Measurements from ENCODE around the gene VAMP3.

VAMP3 gene

DNA sequence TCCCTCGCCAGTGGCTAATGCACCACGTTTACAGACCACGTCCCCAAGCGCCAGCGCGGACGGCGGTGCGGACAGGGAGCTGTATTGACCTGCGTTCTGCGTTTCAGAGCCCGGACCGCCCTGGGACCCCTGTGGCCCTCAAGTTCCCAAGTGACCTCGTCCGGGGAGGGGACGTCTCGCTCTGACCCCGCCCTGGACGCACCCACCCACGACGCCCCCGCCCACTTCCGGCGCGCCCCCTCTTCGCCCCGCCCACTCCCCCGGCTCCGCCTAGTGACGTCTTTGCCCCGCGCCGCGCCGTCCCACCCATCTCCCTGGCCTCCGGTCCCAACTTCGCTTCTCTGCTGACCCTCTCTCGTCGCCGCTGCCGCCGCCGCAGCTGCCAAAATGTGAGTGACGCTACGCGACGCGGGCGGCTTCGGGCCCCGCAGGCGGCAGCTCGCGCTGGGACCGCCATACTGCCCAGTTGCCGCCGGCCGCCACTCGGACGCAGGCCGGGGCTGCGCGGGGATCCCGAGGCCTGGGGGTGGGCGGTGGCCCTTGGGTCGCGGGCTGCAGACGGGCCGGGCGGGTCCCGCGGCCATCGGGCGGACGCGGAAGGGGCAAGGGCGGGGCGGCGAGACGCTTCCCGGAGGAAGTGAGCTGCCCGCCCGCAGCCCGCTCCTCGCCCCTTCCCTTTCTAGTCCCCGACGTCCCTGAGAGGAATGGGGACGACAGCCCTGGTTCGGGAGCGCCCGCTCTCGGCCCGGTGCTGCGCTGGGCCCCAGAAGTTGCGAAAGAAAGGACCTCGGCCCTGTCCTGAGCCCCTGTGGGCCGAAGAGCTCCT, at the start of gene VAMP3:
Gene VAMP3, plus strand, starts transcription at position 300 of the 826 bp plus-strand sequence. Its CDS starts 88 bp downstream, at position 388.
- DNase-seq: peak; percentile 82

GRCh38 chr1:7721940-7722669, 49.0 kb upstream of the VAMP3 start:
- no peak for DNase-seq

- no peak for DNase-seq
Measured at GRCh38 chr1:7722670-7723012, 48.5 kb upstream of the VAMP3 start.

DNA sequence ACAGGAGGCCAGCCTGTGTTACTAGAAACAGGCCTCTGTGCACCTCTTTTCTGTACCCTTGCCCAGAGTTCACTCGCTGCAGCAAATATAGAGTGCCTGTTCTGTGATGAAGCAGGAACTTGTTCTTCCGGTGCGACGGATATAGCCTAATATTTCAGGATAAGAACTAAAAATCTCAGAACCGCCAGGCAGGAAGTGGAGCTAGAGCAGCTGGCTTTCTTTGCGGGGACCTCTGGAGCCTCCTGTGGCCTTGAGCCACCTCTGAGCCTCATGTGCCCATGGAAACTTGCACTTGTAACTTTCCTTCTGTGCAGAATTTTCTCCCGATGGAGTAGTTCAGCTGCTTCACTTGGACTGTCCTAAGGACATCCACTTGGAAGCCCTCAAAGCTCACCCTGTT, 44.5 kb upstream of the VAMP3 start:
- no peak for DNase-seq

DNA sequence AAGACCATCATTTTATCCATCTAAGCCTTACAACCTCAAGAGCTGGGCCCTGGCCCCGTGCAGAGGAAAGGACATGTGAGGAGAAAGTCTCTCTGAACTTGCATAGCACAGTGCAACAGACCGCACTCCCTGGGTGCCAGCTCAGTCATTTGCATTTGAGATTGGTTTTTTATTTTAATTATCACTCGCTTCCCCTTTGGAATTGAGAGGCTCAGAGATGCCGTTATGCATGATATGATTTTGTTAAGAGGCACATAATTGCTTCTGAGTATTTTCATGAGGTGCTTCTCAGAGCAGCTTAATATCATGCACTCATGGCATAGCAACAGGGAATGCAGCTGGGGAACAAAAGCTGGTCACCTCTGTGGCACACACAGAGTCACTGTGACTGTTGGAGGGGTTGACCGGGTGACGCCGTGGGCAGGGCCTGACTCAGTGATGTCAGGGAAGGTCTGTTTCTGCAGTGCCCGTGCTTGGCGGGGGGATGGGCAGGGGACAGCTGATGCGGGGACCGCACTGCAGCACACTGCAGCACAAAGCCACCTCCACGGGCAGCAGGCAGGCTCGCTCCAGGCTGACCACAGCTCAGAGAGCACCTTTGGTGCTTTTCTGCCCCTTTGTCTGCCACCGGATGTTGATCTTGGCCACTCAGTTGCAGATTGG, 43.2 kb upstream of the VAMP3 start:
- no peak for DNase-seq

DNA sequence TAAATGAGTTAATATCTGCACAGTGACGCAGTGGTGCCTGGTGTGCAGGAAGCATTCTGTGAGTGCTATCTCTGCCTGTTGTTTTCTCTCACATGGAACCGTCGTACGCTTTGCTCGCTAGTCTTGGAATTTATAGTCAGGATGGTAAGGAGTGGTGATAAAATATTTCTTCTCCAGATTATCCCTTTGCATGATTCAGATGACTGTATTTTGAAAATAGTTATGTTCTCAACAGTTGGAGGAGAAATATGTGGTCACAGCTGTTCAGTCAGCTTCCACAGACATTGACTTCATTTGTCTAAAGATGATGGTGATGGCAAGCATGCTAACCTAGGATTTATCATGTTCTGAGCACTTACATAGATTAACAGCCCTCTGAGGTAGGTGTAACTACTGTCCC, 41.3 kb upstream of the VAMP3 start:
- DNase-seq: no peak

DNA sequence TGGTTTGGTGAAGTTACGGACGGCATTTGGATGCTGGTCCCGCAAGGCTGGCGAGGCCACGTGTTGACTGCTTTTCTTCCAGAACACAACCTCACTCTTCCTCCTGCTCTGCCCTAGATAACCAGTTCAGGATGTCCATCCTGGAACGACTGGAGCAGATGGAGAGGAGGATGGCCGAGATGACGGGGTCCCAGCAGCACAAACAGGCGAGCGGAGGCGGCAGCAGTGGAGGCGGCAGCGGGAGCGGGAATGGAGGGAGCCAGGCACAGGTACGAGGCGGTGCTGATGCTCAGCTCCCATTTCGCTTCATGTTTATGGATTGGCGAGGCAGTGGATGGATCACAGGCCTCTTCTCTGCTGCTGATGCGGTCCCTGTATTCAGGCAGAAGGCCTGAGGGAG, 38.8 kb upstream of the VAMP3 start:
- no peak for DNase-seq

GRCh38 chr1:7733276-7733675, 37.8 kb upstream of the VAMP3 start:
- no peak for DNase-seq

DNA sequence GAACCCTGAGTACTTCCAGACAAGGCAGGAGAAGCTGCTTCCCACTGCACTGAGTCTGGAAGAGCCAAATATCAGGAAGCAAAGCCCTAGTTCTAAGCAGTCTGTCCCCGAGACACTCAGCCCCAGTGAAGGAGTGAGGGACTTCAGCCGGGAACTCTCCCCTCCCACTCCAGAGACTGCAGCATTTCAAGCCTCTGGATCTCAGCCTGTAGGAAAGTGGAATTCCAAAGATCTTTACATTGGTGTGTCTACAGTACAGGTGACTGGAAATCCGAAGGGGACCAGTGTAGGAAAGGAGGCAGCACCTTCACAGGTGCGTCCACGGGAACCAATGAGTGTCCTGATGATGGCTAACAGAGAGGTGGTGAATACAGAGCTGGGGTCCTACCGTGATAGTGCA, 33.1 kb upstream of the VAMP3 start:
- DNase-seq: no peak

DNA sequence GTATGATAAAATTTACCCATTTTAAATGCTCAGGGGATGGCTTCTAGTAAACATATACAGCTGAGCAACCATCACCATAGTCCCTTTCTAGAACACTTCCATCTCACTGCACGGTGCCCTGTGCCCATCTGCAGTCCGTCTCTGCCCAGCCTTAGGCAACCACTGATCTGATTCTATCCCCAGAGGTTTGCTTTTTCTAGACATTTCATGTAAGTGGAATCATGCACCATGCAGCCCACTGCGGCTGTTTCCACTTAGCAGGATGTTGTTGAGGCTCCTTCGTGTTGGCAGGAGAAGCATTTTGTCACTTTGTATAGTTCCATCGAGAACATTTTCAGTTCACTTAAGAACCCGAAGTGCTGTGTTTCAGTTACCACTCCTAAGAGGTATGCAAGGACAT, 27.8 kb upstream of the VAMP3 start:
- DNase-seq: no peak

DNA sequence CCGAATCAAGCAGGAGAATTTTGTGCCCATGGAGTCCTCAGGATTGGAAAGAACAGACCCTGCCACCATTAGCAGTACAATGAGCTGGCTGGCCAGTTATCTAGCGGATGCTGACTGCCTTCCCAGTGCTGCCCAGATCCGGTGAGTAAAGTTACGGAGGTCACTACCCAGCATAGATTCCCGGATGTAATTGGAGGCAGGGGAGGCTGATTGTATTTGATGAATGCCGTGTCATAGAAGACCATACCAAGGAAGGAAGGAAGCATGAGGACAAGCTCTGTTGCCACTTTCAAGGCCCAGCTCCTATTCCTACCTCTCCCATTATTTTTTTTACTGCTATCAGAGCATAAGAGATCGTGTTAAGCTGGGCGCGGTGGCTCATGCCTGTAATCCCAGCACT, 26.2 kb upstream of the VAMP3 start:
- DNase-seq: no peak

DNA sequence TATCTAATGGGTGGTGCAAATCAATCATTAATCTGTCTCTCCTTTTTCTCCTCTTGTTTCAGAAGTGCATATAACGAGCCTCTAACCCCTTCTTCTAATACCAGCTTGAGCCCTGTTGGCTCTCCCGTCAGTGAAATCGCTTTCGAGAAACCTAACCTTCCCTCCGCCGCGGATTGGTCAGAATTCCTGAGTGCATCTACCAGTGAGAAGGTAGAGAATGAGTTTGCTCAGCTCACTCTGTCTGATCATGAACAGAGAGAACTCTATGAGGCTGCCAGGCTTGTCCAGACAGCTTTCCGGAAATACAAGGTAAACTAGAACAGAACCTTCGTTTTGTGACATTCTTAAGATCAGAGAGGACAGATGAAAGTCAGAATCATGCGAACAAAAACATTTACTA, 25.3 kb upstream of the VAMP3 start:
- no peak for DNase-seq

DNA sequence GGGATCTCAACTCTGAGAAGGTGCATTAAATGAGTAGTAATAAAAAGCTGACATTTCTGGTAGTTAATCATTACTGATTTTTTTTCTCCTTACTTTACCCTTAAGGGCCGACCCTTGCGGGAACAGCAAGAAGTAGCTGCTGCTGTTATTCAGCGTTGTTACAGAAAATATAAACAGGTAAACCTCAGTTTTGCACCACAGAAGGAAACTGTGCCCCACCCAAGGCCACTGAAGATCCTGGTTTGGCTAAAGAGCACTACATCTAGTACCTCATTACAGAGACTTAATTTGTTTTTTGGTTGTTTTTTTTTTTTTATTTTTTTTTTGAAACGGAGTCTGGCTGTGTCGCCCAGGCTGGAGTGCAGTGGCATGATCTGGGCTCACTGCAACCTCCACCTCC, 23.5 kb upstream of the VAMP3 start:
- DNase-seq: no peak

GRCh38 chr1:7749126-7749525, 22.0 kb upstream of the VAMP3 start:
- DNase-seq: no peak

DNA sequence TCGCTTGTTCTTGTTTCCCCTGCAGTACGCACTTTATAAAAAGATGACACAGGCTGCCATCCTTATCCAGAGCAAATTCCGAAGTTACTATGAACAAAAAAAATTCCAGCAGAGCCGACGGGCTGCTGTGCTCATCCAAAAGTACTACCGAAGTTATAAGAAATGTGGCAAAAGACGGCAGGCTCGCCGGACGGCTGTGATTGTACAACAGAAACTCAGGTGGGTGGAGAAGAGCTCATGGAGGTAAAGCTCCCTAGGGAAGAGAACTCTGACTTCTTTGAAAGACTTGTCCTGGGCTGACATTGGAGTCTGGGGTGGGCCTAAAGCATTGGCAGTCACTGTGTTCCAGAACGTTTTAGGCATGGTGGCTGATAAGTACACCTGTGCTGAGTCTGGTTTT, 19.9 kb upstream of the VAMP3 start:
- DNase-seq: no peak

DNA sequence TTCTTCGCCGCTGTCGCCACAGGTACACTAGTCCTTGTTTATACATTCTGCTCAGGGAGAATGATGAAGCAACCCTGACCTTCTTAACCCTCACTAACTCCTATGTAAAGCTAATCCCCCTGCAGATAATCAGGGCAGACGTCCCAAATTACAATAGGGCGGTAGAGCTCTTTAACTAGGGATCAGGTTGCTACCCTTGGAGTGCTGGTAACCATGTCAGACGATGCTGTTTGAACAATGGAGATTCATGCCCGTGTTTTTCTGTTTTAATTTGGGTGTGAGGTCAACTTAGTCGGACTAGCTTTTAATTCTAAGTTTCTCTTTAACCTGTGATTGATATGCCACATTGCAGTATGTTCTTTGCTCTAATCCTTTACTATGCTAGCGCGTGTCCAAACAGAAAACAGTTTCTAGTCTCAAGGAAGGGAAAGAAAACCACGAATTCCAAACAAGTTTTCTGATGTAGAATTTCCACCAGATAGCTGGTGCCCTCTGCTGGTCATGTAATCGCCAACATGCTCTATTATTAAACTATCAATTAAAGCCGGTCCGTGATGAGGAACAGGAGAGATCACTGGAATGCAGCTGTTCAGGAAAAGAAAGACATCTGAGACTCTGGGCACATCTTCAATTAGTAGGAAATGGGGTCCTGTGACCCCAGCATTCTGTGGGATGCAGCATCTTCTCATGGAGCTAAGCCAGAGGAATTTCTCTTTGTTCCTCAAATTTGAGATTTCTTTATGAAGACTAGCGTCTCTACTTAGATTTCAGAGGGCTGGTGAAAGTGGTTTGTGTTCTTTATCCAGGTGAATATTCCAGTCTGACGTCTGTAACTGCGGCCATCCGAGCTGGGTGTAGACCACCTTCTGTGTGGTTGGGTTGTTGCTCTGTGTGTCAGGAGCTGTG, 18.3 kb upstream of the VAMP3 start:
- DNase-seq: no peak

- DNase-seq: no peak
Measured at GRCh38 chr1:7753641-7754040, 17.5 kb upstream of the VAMP3 start.

DNA sequence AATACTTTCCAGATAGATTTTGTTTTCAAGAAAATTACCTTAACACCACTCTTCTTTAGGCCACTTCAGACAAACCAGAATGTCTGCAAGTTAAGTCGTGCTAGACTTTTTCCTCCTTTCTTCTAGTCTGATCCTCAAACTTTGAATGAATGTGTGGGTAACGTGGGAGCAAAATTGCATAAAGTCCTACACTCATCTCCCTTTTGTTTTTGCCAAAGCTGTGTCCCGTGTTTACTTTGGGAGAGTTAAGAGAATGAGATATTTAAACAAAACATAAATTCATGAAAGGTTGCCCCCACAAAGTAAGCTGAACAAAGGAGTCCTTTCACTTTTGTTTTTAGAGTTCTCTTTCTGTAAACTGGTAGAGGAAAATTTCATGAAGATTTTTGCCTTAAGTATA, 16.9 kb upstream of the VAMP3 start:
- DNase-seq: no peak

- DNase-seq: no peak
Measured at GRCh38 chr1:7755448-7755847, 15.6 kb upstream of the VAMP3 start.

- no peak for DNase-seq
Measured at GRCh38 chr1:7760245-7760644, 10.9 kb upstream of the VAMP3 start.

DNA sequence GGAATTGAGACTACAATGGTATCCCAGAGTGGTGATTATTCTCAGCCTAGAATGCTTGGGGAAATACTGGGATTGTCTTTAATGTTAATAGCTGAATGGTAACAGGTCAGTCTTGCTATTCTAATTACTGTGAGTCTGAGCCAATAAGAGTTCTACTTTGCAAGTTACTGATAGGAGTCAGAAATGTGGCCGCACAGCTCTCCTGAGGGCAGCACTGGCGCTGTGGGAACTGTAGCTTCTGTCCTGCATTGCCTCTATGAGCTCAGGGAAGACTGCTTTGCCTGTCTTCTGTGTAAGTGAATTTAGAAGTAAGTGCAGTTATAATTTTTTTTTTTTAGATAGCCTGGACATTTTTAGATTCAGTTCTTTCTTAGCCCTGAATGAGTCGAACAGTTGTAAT, 10.0 kb upstream of the VAMP3 start:
- no peak for DNase-seq

GRCh38 chr1:7767176-7767575, 3.9 kb upstream of the VAMP3 start:
- no peak for DNase-seq

GRCh38 chr1:7768583-7768982, 2.5 kb upstream of the VAMP3 start:
- no peak for DNase-seq

Measured in CD4-positive, alpha-beta T cell treated with Interferon gamma for 1 hour (primary cell).